K562 (cell line): ENCODE results near the gene SLC4A5. TPM values are rescaled to one million over a fixed set of nuclear protein-coding genes. Genes with fewer than 3 reads are reported as not detected.

Experiments used
- AFF4 ChIP-seq: sonication (generic); formaldehyde crosslinking; IDR thresholded peaks from 2 replicates; pipeline ENCODE4 v1.8.0; 2023; ENCODE audit warnings: mild to moderate bottlenecking, missing genetic modification reagents
- EGR1 ChIP-seq: fragments of 450-650 bp; conservative IDR thresholded peaks from 2 replicates; pipeline ENCODE4 v1.6.1; 2017; ENCODE audit warnings: mild to moderate bottlenecking
- KLF16 ChIP-seq: IDR thresholded peaks from 2 replicates; pipeline ENCODE4 v1.6.1; 2016; ENCODE audit warnings: antibody characterized with exemption
- LCOR ChIP-seq: sonication (generic); formaldehyde crosslinking; IDR thresholded peaks from 2 replicates; pipeline ENCODE4 v1.8.0; 2022; ENCODE audit warnings: mild to moderate bottlenecking, missing genetic modification reagents
- SLC30A9 ChIP-seq: fragments of 250-450 bp; sonication (Bioruptor Pico); IDR thresholded peaks from 2 replicates; pipeline ENCODE4 v1.8.0; 2022; ENCODE audit warnings: mild to moderate bottlenecking, moderate library complexity
- XRCC4 ChIP-seq: IDR thresholded peaks from one replicate; pipeline ENCODE4 v1.6.1; 2011; ENCODE audit not compliant: insufficient read depth, insufficient read length; ENCODE audit errors: extremely low read depth
- ZBTB11 ChIP-seq, 3 experiments: fragments of 200-800 bp in 1 of 3; fragments of 250-450 bp in 1 of 3; fragments of 450-650 bp in 1 of 3; sonication (Bioruptor Pico) in 1 of 3; sonication (Bioruptor generic) in 1 of 3; formaldehyde crosslinking in 1 of 3; IDR thresholded peaks; 2 replicates each; pipeline versions ENCODE4 v1.6.1 to v1.8.0; 2016 to 2022; ENCODE audit warnings: mild to moderate bottlenecking in 2 of 3, missing genetic modification characterization in 2 of 3, missing compliant biosample characterization in 1 of 3, moderate library complexity in 1 of 3
- ZNF407 ChIP-seq: fragments of 450-650 bp; IDR thresholded peaks from 2 replicates; pipeline ENCODE4 v1.6.1; 2016; ENCODE audit warnings: low read depth
- polyA plus RNA-seq, 8 experiments: library from polyadenylated mRNA; depleted of rRNA in 4 of 8; stranded (reverse) in 5 of 8; unstranded in 3 of 8; fragments of >200 nt; fragmentation: Nextera tagmentation in 2 of 8; fragmentation: Illumina TruSeq in 1 of 8; extraction: Ambion mirVana in 2 of 8; extraction: Trizol in 1 of 8; gene quantifications; 2 replicates each; pipeline versions ENCODE4 v1.2.1 to v1.2.3, GENCODE V29; 2011 to 2014; ENCODE audit warnings: inconsistent platforms in 1 of 8, missing spikeins in 1 of 8
- total RNA-seq, 7 experiments: library from RNA; depleted of rRNA in 6 of 7; stranded (reverse); fragments of >200 nt in 6 of 7; fragmentation: Illumina TruSeq in 2 of 7; extraction: Trizol in 2 of 7; gene quantifications; 2 replicates each; pipeline versions ENCODE4 v1.2.1 to v1.2.3, GENCODE V29; 2011 to 2021; ENCODE audit warnings: low replicate concordance in 1 of 7

The SLC4A5 gene
- total and polyA plus RNA-seq, 9 of the 15 experiments (the other 6 are each of a cell fraction or from before 2014, with no cell fraction given): 0.03 to 0.77 (median 0.14) TPM; not detected in 1

- TF ChIP-seq SLC30A9 (CRISPR knock-in tag): no peak
- TF ChIP-seq KLF16: peak; percentile 77
- TF ChIP-seq AFF4 (CRISPR knock-in tag): peak; percentile 25; the same call in 1 of the 2 replicates
- peak in 1 of 3 experiments; percentile 51; a peak in 1 of 6 replicates for TF ChIP-seq ZBTB11 (CRISPR knock-in tag; IDR thresholded peaks at IDR 0.05)
- no peak for TF ChIP-seq ZNF407
- TF ChIP-seq XRCC4: no peak
- TF ChIP-seq EGR1: 0 out of 2 replicates have a peak, but pooled peaks have one; percentile 31
- TF ChIP-seq LCOR: peak; percentile 86
These were observed 48.6 kb upstream of the SLC4A5 start (continued) for GRCh38 chr2:74391580-74392448.
